ENCODE data around the gene ATG7. TPM values are rescaled to one million over a fixed set of nuclear protein-coding genes. Genes with fewer than 3 reads are reported as not detected.
A peak's percentile ranks its signal among the peaks of the same experiment; 100 is the strongest.

ATG7 gene
- total RNA-seq, 6 experiments from 2014 or later: 44.5 to 53.0 (median 49.3) TPM

DNA sequence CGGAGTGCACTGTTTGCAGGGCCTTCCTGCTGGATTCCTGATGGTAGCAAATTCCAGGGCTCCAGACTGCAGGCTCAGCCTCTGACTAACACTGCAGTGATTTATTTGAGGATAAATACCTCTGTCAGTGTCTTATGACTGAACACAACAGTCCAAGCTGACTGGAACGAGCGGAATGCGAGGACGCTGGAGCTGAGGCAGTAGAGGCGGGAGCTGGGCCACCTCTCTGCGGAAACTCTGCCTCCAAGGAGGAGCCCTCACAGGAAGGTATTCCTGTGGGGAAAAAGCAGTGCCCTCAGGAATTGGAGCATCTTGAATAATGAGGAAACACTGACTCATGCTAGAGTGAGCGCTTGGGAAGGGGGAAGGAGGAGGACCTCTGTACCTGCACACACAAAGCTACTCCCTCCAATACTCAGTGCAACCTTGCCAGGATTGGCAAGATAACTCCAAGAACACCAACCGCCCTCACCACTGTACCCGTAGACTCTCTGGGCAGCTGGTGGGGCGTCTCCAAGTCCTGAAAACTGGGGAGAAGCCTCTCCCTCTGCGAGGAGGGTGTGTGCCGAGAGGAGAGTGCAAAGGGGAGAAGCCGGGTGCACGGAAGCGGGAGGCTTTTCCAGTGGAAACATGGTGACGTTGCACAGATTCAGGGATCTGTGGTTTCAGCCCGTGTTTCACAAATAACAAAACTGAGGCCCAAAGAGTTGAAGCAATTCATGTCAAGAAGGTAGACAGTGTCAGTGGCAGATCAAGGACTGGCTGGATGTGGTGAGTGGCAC lies 328.5 kb downstream of the ATG7 start:
- TF ChIP-seq, protein P1, sequence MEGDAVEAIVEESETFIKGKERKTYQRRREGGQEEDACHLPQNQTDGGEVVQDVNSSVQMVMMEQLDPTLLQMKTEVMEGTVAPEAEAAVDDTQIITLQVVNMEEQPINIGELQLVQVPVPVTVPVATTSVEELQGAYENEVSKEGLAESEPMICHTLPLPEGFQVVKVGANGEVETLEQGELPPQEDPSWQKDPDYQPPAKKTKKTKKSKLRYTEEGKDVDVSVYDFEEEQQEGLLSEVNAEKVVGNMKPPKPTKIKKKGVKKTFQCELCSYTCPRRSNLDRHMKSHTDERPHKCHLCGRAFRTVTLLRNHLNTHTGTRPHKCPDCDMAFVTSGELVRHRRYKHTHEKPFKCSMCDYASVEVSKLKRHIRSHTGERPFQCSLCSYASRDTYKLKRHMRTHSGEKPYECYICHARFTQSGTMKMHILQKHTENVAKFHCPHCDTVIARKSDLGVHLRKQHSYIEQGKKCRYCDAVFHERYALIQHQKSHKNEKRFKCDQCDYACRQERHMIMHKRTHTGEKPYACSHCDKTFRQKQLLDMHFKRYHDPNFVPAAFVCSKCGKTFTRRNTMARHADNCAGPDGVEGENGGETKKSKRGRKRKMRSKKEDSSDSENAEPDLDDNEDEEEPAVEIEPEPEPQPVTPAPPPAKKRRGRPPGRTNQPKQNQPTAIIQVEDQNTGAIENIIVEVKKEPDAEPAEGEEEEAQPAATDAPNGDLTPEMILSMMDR (IDR thresholded peaks at IDR 0.05): no peak
- DNase-seq: peak; percentile 100
- Mint-ChIP-seq H3K9me3 (no peaks in the 10 kb centered on the region; the same call in 1 of the 2 replicates), H3K36me3 (ENCODE audit: low read depth) (peaks cover 47% of the 10 kb centered on the region), H3K27ac (peak overlapping the region; percentile 99), H3K27me3 (ENCODE audit: insufficient read depth) (peaks cover 6% of the 10 kb centered on the region; the same call in 1 of the 2 replicates), H3K4me1 (ENCODE audit: low read depth) (peaks cover 91% of the 10 kb centered on the region), H3K4me3 (peak overlapping the region; percentile 81)

DNA sequence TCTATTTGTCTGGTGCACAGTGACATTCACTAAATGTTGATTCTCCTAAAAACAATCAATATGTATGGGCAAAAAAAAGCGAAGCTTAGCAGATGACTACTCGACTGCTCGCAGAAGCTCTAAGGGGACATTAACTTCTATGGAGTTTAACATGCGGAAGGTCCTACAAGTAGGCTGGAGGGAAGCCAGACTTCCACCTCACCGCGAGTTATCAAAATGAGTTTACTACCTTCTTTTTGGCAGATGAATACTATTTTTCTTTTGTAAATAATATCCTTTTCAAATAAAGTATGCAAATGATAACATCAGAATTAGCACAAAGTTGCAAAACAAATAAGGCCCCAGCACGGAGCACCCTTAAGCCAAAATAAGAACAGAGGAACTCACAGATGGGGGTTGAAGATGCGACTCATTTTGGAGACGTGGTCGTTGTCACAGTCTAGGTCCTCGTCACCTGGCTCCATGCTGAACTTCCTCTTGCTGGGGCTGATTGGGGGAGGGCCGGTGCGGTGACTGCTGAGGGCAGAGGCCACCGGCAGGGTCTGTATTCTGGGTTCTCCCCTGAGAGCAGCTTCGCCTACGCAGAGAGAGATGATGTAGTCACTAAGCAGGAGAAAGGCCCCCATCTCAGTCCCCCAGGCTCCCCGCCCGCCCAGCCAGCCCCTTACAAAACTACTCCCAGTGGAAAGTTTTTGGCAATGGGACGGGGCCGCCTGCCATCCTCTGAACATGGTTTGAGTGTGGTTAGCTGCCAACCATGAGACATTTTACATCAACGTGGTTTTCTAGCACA lies 329.4 kb downstream of the ATG7 start:
- TF ChIP-seq, protein P1 (IDR thresholded peaks at IDR 0.05): no peak
- Mint-ChIP-seq H3K27me3 (ENCODE audit: insufficient read depth) (peaks cover 6% of the 10 kb centered on the region; the same call in 1 of the 2 replicates), H3K27ac (peak overlapping the region; percentile 99), H3K36me3 (ENCODE audit: low read depth) (peaks cover 50% of the 10 kb centered on the region), H3K9me3 (no peaks in the 10 kb centered on the region; the same call in 1 of the 2 replicates), H3K4me3 (peak overlapping the region; percentile 81), H3K4me1 (ENCODE audit: low read depth) (peaks cover 94% of the 10 kb centered on the region)
- DNase-seq: no peak

GRCh38 chr3:11602239-11602840 lies 330.1 kb downstream of the ATG7 start:
- Mint-ChIP-seq H3K36me3 (ENCODE audit: low read depth) (peaks cover 50% of the 10 kb centered on the region), H3K4me3 (peak overlapping the region; percentile 81), H3K9me3 (no peaks in the 10 kb centered on the region; the same call in 1 of the 2 replicates), H3K27me3 (ENCODE audit: insufficient read depth) (peaks cover 6% of the 10 kb centered on the region; the same call in 1 of the 2 replicates), H3K4me1 (ENCODE audit: low read depth) (peaks cover 94% of the 10 kb centered on the region), H3K27ac (peak overlapping the region; percentile 99)
- no peak for DNase-seq
- TF ChIP-seq, protein P1 (IDR thresholded peaks at IDR 0.05): no peak

GRCh38 chr3:11602886-11603527 lies 330.8 kb downstream of the ATG7 start:
- peak overlapping the region; percentile 78 for H3K4me3 Mint-ChIP-seq
- no peak for DNase-seq
- H3K27me3 Mint-ChIP-seq (ENCODE audit: insufficient read depth): peaks cover 6% of the 10 kb centered on the region; the same call in 1 of the 2 replicates
- no peaks in the 10 kb centered on the region; the same call in 1 of the 2 replicates for H3K9me3 Mint-ChIP-seq
- peaks cover 94% of the 10 kb centered on the region for H3K4me1 Mint-ChIP-seq (ENCODE audit: low read depth)
- H3K36me3 Mint-ChIP-seq (ENCODE audit: low read depth): peaks cover 45% of the 10 kb centered on the region
- TF ChIP-seq, protein P1 (IDR thresholded peaks at IDR 0.05): no peak
- H3K27ac Mint-ChIP-seq: peak overlapping the region; percentile 99

GRCh38 chr3:11603628-11604027 lies 331.4 kb downstream of the ATG7 start:
- no peaks in the 10 kb centered on the region for H3K9me3 Mint-ChIP-seq

More at GRCh38 chr3:11603628-11604027, 331.4 kb downstream of the ATG7 start:
- peak; percentile 76 for DNase-seq
- H3K4me3 Mint-ChIP-seq: peak overlapping the region; percentile 78
- H3K27me3 Mint-ChIP-seq (ENCODE audit: insufficient read depth): peaks cover 6% of the 10 kb centered on the region; the same call in 1 of the 2 replicates
- H3K27ac Mint-ChIP-seq: peak overlapping the region; percentile 99
- H3K36me3 Mint-ChIP-seq (ENCODE audit: low read depth): peaks cover 38% of the 10 kb centered on the region
- TF ChIP-seq, protein P1 (IDR thresholded peaks at IDR 0.05): no peak
- H3K4me1 Mint-ChIP-seq (ENCODE audit: low read depth): peaks cover 94% of the 10 kb centered on the region
